Testis (tissue), 3 donors: Measurements from ENCODE around the gene PPP1R7. TPM values are rescaled to one million over a fixed set of nuclear protein-coding genes. Genes with fewer than 3 reads are reported as not detected.

Experiments used
- DNase-seq: peaks from one replicate; pipeline ENCODE4 v3.0.0-alpha.2; 2019
- H3K27ac ChIP-seq, 2 donors: fragments of 200-600 bp; sonication (generic); one replicate each; pipeline ENCODE4 v1.5.1; 2019
- H3K27me3 ChIP-seq: fragments of 200-600 bp; sonication (generic); one replicate; pipeline ENCODE4 v1.5.1; 2019
- H3K36me3 ChIP-seq: fragments of 200-600 bp; sonication (generic); one replicate; pipeline ENCODE4 v1.5.1; 2017; ENCODE audit warnings: low read depth; ENCODE audit errors: missing control alignments
- H3K4me1 ChIP-seq: fragments of 200-600 bp; sonication (generic); one replicate; pipeline ENCODE4 v1.5.1; 2019
- H3K4me3 ChIP-seq, 2 donors: fragments of 200-600 bp; sonication (generic); one replicate each; pipeline ENCODE4 v1.5.1; 2017 to 2019
- H3K9me3 ChIP-seq: fragments of 200-600 bp; sonication (generic); one replicate; pipeline ENCODE4 v1.5.1; 2017
- CTCF ChIP-seq, 3 experiments: fragments of 450-650 bp in 2 of 3; fragments of 200-600 bp in 1 of 3; sonication (generic) in 1 of 3; IDR thresholded peaks; one replicate each; pipeline ENCODE4 v1.5.1; 2016 to 2019; ENCODE audit warnings: antibody characterized with exemption in 3 of 3, mild to moderate bottlenecking in 2 of 3, moderate library complexity in 1 of 3
- POLR2A ChIP-seq: fragments of 450-650 bp; IDR thresholded peaks from one replicate; pipeline ENCODE4 v1.6.1; 2017; ENCODE audit warnings: antibody characterized with exemption, mild to moderate bottlenecking, moderate library complexity
- WGBS, 2 donors: methylation state at CpG; one replicate each; pipeline ENCODE4 v1.1.5; 2018; 5-methylcytosine and 5-hydroxymethylcytosine counted together
- intact Hi-C: fragments of 100-400 bp; cut with DNase I; formaldehyde crosslinking; loops from one replicate; pipeline ENCODE4 v1.15.1; 2023; ENCODE audit warnings: low total_unique reads
- polyA plus RNA-seq: library from polyadenylated mRNA; stranded (reverse); fragments of 350-450 nt; fragmentation: Illumina TruSeq; extraction: RNeasy Lipid Tissue Mini Kit (QIAGEN cat#74804); gene quantifications from one replicate; pipeline ENCODE4 v1.2.3, GENCODE V29; 2014; ENCODE audit warnings: low read depth, low replicate concordance; ENCODE audit not compliant: insufficient read depth
- total RNA-seq, 2 donors: library from RNA; depleted of rRNA; stranded (reverse); fragments of >200 nt; gene quantifications; one replicate each; pipeline ENCODE4 v1.2.3, GENCODE V29; 2016

The PPP1R7 gene
- total and polyA plus RNA-seq, 3 donors from 2014 or later = 100 to 358 (median 139) TPM

GRCh38 chr2:241182531-241183133, 32.4 kb downstream of the PPP1R7 start:
- 90 to 94% methylated on average over 23 to 26 of the region's 28 CpGs for WGBS, 2 donors

GRCh38 chr2:241183221-241183620, 33.0 kb downstream of the PPP1R7 start:
- TF ChIP-seq POLR2A (no peak), CTCF (IDR thresholded peaks at IDR 0.05) (no peak)
- 91 to 94% methylated on average over 8 to 9 of the region's 9 CpGs for WGBS, 2 donors
- Histone ChIP-seq H3K9me3 (no peaks in the 10 kb centered on the region), H3K36me3 (no peaks in the 10 kb centered on the region), H3K27me3 (no peaks in the 10 kb centered on the region), H3K4me1 (no peaks in the 10 kb centered on the region), H3K27ac (no peak overlapping the region), H3K4me3 (no peak overlapping the region)
- no peak for DNase-seq
- intact Hi-C loops = no loop called here

More at GRCh38 chr2:241182531-241183133, 32.4 kb downstream of the PPP1R7 start:
- TF ChIP-seq POLR2A (no peak), CTCF (IDR thresholded peaks at IDR 0.05) (no peak)
- Histone ChIP-seq H3K27ac (no peak overlapping the region), H3K36me3 (no peaks in the 10 kb centered on the region), H3K9me3 (no peaks in the 10 kb centered on the region), H3K4me3 (no peak overlapping the region), H3K27me3 (no peaks in the 10 kb centered on the region), H3K4me1 (no peaks in the 10 kb centered on the region)
- no peak for DNase-seq
- intact Hi-C loops = no loop called here

DNA sequence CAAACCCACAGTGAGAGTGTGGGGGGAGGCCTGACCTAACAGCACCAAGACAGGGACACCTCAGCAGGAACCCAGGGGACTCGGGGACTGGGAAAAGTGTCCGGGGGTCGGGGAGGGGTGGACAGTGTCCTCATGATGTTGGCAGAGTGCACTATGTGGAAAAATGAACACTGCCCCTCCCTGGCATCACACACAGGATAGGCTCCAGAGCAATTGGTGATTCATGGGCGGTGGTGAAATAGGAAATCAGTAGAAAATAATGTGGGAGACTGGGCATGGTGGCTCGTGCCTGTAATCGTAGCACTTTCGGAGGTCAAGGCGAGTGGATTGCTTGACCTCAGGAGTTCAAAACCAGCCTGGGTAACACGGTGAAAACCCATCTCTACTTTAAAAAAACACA, 34.6 kb downstream of the PPP1R7 start:
- no peaks in the 10 kb centered on the region for H3K36me3 ChIP-seq
- H3K9me3 ChIP-seq = no peaks in the 10 kb centered on the region
- TF ChIP-seq CTCF (IDR thresholded peaks at IDR 0.05) (no peak), POLR2A (no peak)
- WGBS, 2 donors = 72 to 81% methylated on average over 9 of the region's 9 CpGs
- no peak for DNase-seq
- H3K27ac ChIP-seq = no peak overlapping the region
- H3K27me3 ChIP-seq = no peaks in the 10 kb centered on the region
- no peak overlapping the region for H3K4me3 ChIP-seq
- H3K4me1 ChIP-seq = no peaks in the 10 kb centered on the region
- intact Hi-C loops = no loop called here

GRCh38 chr2:241185961-241186360, 35.7 kb downstream of the PPP1R7 start:
- H3K9me3 ChIP-seq = no peaks in the 10 kb centered on the region
- intact Hi-C loops = no loop called here
- DNase-seq = no peak
- 68 to 73% methylated on average over 6 to 11 of the region's 11 CpGs for WGBS, 2 donors
- H3K4me3 ChIP-seq = no peak overlapping the region
- no peaks in the 10 kb centered on the region for H3K27me3 ChIP-seq
- TF ChIP-seq POLR2A = no peak
- TF ChIP-seq CTCF (IDR thresholded peaks at IDR 0.05) = no peak
- no peaks in the 10 kb centered on the region for H3K36me3 ChIP-seq
- no peak overlapping the region for H3K27ac ChIP-seq
- no peaks in the 10 kb centered on the region for H3K4me1 ChIP-seq
